Fibroblast of lung (primary cell): Measurements from ENCODE around the gene TENM4.

Source experiments
- EZH2 ChIP-seq: IDR thresholded peaks from 2 replicates; pipeline ENCODE4 v1.5.1; 2012; ENCODE audit warnings: low read length, control low read depth, mild to moderate bottlenecking; ENCODE audit errors: missing control alignments
- TF ChIP-seq, protein P1 (sequence below), 2 donors: IDR thresholded peaks in 1 of 2; conservative IDR thresholded peaks in 1 of 2; 1 replicate in 1 of 2; 2 replicates in 1 of 2; pipeline ENCODE4 v1.5.1; 2011 to 2012; ENCODE audit warnings: low read length in 2 of 2, control low read depth in 1 of 2, inconsistent platforms in 1 of 2, low read depth in 1 of 2, mild to moderate bottlenecking in 1 of 2

- TF ChIP-seq, protein P1, sequence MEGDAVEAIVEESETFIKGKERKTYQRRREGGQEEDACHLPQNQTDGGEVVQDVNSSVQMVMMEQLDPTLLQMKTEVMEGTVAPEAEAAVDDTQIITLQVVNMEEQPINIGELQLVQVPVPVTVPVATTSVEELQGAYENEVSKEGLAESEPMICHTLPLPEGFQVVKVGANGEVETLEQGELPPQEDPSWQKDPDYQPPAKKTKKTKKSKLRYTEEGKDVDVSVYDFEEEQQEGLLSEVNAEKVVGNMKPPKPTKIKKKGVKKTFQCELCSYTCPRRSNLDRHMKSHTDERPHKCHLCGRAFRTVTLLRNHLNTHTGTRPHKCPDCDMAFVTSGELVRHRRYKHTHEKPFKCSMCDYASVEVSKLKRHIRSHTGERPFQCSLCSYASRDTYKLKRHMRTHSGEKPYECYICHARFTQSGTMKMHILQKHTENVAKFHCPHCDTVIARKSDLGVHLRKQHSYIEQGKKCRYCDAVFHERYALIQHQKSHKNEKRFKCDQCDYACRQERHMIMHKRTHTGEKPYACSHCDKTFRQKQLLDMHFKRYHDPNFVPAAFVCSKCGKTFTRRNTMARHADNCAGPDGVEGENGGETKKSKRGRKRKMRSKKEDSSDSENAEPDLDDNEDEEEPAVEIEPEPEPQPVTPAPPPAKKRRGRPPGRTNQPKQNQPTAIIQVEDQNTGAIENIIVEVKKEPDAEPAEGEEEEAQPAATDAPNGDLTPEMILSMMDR (conservative IDR thresholded peaks at IDR 0.05 in 1 of 2, IDR thresholded peaks at IDR 0.05 in 1 of 2; ENCODE audit: low read depth in 1 of 2, low read length in 2 of 2), result no peak
- TF ChIP-seq EZH2, result no peak
Measured at GRCh38 chr11:79074547-79074946, 366.3 kb downstream of the TENM4 start.
